Measurements from ENCODE around the gene RIOK3.

Gene RIOK3

GRCh38 chr18:23433360-23433759 is 19.7 kb upstream of the RIOK3 start:
- Histone ChIP-seq H3K4me2 (ENCODE audit: low read length) (no peak overlapping the region), H3K36me3 (replicated peaks; ENCODE audit: low read depth, low read length) (peaks cover 2% of the 10 kb centered on the region), H4K20me1 (ENCODE audit: insufficient read depth, low read length) (no peaks in the 10 kb centered on the region), H3K9ac (ENCODE audit: low read length) (no peak overlapping the region), H3K9me3 (ENCODE audit: insufficient read depth, low read length) (no peaks in the 10 kb centered on the region), H3K79me2 (ENCODE audit: low read length) (peaks cover 7% of the 10 kb centered on the region; the same call in 1 of the 2 replicates), H3K27me3 (ENCODE audit: low read depth, low read length) (no peaks in the 10 kb centered on the region), H3K27ac (ENCODE audit: low read length) (no peak overlapping the region), H3K4me1 (ENCODE audit: low read length) (peaks cover 9% of the 10 kb centered on the region), H3K4me3 (ENCODE audit: low read length) (no peak overlapping the region), H2AFZ (ENCODE audit: low read depth, low read length) (no peak overlapping the region)
- TF ChIP-seq EZH2phosphoT487 (IDR thresholded peaks at IDR 0.05; ENCODE audit: low read depth), result no peak
- TF ChIP-seq CTCF (IDR thresholded peaks at IDR 0.05; ENCODE audit: low read depth, low read length), result no peak

- Histone ChIP-seq H2AFZ (ENCODE audit: low read depth, low read length) (peak overlapping the region; percentile 100), H3K9ac (ENCODE audit: low read length) (peak overlapping the region; percentile 72), H3K79me2 (ENCODE audit: low read length) (peaks cover 7% of the 10 kb centered on the region; the same call in 1 of the 2 replicates), H3K4me1 (ENCODE audit: low read length) (peaks cover 17% of the 10 kb centered on the region), H4K20me1 (ENCODE audit: insufficient read depth, low read length) (no peaks in the 10 kb centered on the region), H3K4me2 (ENCODE audit: low read length) (peak overlapping the region; percentile 98), H3K27me3 (ENCODE audit: low read depth, low read length) (no peaks in the 10 kb centered on the region), H3K9me3 (ENCODE audit: insufficient read depth, low read length) (no peaks in the 10 kb centered on the region), H3K36me3 (replicated peaks; ENCODE audit: low read depth, low read length) (no peaks in the 10 kb centered on the region), H3K27ac (ENCODE audit: low read length) (no peak overlapping the region), H3K4me3 (ENCODE audit: low read length) (peak overlapping the region; percentile 89)
- TF ChIP-seq CTCF (IDR thresholded peaks at IDR 0.05; ENCODE audit: low read depth, low read length) (no peak), EZH2phosphoT487 (IDR thresholded peaks at IDR 0.05; ENCODE audit: low read depth) (no peak)
These were observed 15.6 kb upstream of the RIOK3 start for GRCh38 chr18:23437357-23438045.

GRCh38 chr18:23438046-23438377 is 15.1 kb upstream of the RIOK3 start:
- no peaks in the 10 kb centered on the region for H3K9me3 ChIP-seq (ENCODE audit: insufficient read depth, low read length)
- peak overlapping the region; percentile 100 for H2AFZ ChIP-seq (ENCODE audit: low read depth, low read length)
- H3K79me2 ChIP-seq (ENCODE audit: low read length), result peaks cover 7% of the 10 kb centered on the region; the same call in 1 of the 2 replicates
- H3K27me3 ChIP-seq (ENCODE audit: low read depth, low read length), result no peaks in the 10 kb centered on the region
- no peak overlapping the region for H3K27ac ChIP-seq (ENCODE audit: low read length)
- H3K4me1 ChIP-seq (ENCODE audit: low read length), result peaks cover 20% of the 10 kb centered on the region
- H3K4me3 ChIP-seq (ENCODE audit: low read length), result peak overlapping the region; percentile 89
- H3K4me2 ChIP-seq (ENCODE audit: low read length), result peak overlapping the region; percentile 92
- no peaks in the 10 kb centered on the region for H4K20me1 ChIP-seq (ENCODE audit: insufficient read depth, low read length)
- peak overlapping the region; percentile 72 for H3K9ac ChIP-seq (ENCODE audit: low read length)
- H3K36me3 ChIP-seq (replicated peaks; ENCODE audit: low read depth, low read length), result no peaks in the 10 kb centered on the region
- TF ChIP-seq CTCF (IDR thresholded peaks at IDR 0.05; ENCODE audit: low read depth, low read length) (no peak), EZH2phosphoT487 (IDR thresholded peaks at IDR 0.05; ENCODE audit: low read depth) (no peak)

GRCh38 chr18:23438608-23439366 is 14.3 kb upstream of the RIOK3 start:
- H2AFZ ChIP-seq (ENCODE audit: low read depth, low read length), result peak overlapping the region; percentile 100
- H3K79me2 ChIP-seq (ENCODE audit: low read length), result peaks cover 7% of the 10 kb centered on the region; the same call in 1 of the 2 replicates
- H3K4me3 ChIP-seq (ENCODE audit: low read length), result peak overlapping the region; percentile 89
- peak overlapping the region; percentile 92 for H3K4me2 ChIP-seq (ENCODE audit: low read length)
- TF ChIP-seq CTCF (IDR thresholded peaks at IDR 0.05; ENCODE audit: low read depth, low read length), result no peak
- TF ChIP-seq EZH2phosphoT487 (IDR thresholded peaks at IDR 0.05; ENCODE audit: low read depth), result no peak
- H3K36me3 ChIP-seq (replicated peaks; ENCODE audit: low read depth, low read length), result no peaks in the 10 kb centered on the region
- H4K20me1 ChIP-seq (ENCODE audit: insufficient read depth, low read length), result no peaks in the 10 kb centered on the region
- H3K27ac ChIP-seq (ENCODE audit: low read length), result no peak overlapping the region
- no peaks in the 10 kb centered on the region for H3K9me3 ChIP-seq (ENCODE audit: insufficient read depth, low read length)
- H3K27me3 ChIP-seq (ENCODE audit: low read depth, low read length), result no peaks in the 10 kb centered on the region
- peak overlapping the region; percentile 72 for H3K9ac ChIP-seq (ENCODE audit: low read length)
- peaks cover 20% of the 10 kb centered on the region for H3K4me1 ChIP-seq (ENCODE audit: low read length)

All from OCI-LY3 (cell line).